Activated naive CD4-positive, alpha-beta T cell treated with anti-CD3 and anti-CD28 coated beads, Interleukin-2, amount 50 U/mL, for 72 hours (primary cell): ENCODE data around the gene TTC7B. TPM values are rescaled to one million over a fixed set of nuclear protein-coding genes. Genes with fewer than 3 reads are reported as not detected.
A peak's percentile ranks its signal among the peaks of the same experiment; 100 is the strongest.

Experiments used
- ATAC-seq, 2 donors: fragments of 150-1000 bp; cut with Tn5 transposase; 2 replicates each; pipeline ENCODE4 v1.10.0; 2021; ENCODE audit warnings: mild to moderate bottlenecking in 2 of 2, moderate library complexity in 2 of 2
- DNase-seq, 2 donors: peaks; one replicate each; pipeline ENCODE4 v3.0.0; 2021 to 2022; ENCODE audit warnings: low spot score in 2 of 2
- H3K27ac Mint-ChIP-seq, 2 donors: one replicate each; pipeline ENCODE4 v1.8.0; 2022; ENCODE audit warnings: mild to moderate bottlenecking in 2 of 2, mixed read lengths in 2 of 2
- H3K36me3 Mint-ChIP-seq, 2 donors: one replicate each; pipeline ENCODE4 v1.8.0; 2022; ENCODE audit warnings: mixed read lengths in 2 of 2
- H3K9me3 Mint-ChIP-seq, 2 donors: one replicate each; pipeline ENCODE4 v1.8.0; 2022; ENCODE audit warnings: mixed read lengths in 2 of 2
- total RNA-seq, 2 donors: library from RNA; stranded (reverse); gene quantifications; one replicate each; pipeline ENCODE4 v1.2.3, GENCODE V29; 2022

The TTC7B gene
- total RNA-seq, 2 donors from 2014 or later: 7.2 to 9.1 TPM

- no peak overlapping the region for H3K27ac Mint-ChIP-seq
- no peaks in the 10 kb centered on the region for H3K36me3 Mint-ChIP-seq
- ATAC-seq (no peak), DNase-seq (no peak)
- no peaks in the 10 kb centered on the region for H3K9me3 Mint-ChIP-seq
Measured at GRCh38 chr14:90742252-90742651, 74.0 kb downstream of the TTC7B start.

GRCh38 chr14:90741682-90741946 is 74.6 kb downstream of the TTC7B start:
- no peaks in the 10 kb centered on the region for H3K36me3 Mint-ChIP-seq
- no peaks in the 10 kb centered on the region for H3K9me3 Mint-ChIP-seq
- H3K27ac Mint-ChIP-seq: no peak overlapping the region
- no peak for ATAC-seq
- no peak for DNase-seq

- no peak overlapping the region for H3K27ac Mint-ChIP-seq
- no peak for ATAC-seq
Measured at GRCh38 chr14:90740946-90741681, 75.1 kb downstream of the TTC7B start.

GRCh38 chr14:90740081-90740480 is 76.1 kb downstream of the TTC7B start:
- DNase-seq: no peak
- H3K36me3 Mint-ChIP-seq: no peaks in the 10 kb centered on the region
- H3K27ac Mint-ChIP-seq: no peak overlapping the region
- H3K9me3 Mint-ChIP-seq: no peaks in the 10 kb centered on the region
- no peak for ATAC-seq

More at GRCh38 chr14:90740946-90741681, 75.1 kb downstream of the TTC7B start:
- Mint-ChIP-seq H3K36me3 (no peaks in the 10 kb centered on the region), H3K9me3 (no peaks in the 10 kb centered on the region)
- DNase-seq: no peak

- H3K9me3 Mint-ChIP-seq: no peaks in the 10 kb centered on the region
- ATAC-seq (no peak), DNase-seq (no peak)
- H3K27ac Mint-ChIP-seq: no peak overlapping the region
- no peaks in the 10 kb centered on the region for H3K36me3 Mint-ChIP-seq
Measured at GRCh38 chr14:90739318-90740068, 76.7 kb downstream of the TTC7B start.

GRCh38 chr14:90733139-90733808 is 83.0 kb downstream of the TTC7B start:
- Mint-ChIP-seq H3K9me3 (no peaks in the 10 kb centered on the region), H3K27ac (no peak overlapping the region), H3K36me3 (no peaks in the 10 kb centered on the region)
- no peak for DNase-seq
- no peak for ATAC-seq

GRCh38 chr14:90732718-90733117 is 83.5 kb downstream of the TTC7B start:
- Mint-ChIP-seq H3K27ac (no peak overlapping the region), H3K36me3 (no peaks in the 10 kb centered on the region), H3K9me3 (no peaks in the 10 kb centered on the region)
- ATAC-seq (no peak), DNase-seq (no peak)

- ATAC-seq (no peak), DNase-seq (no peak)
- Mint-ChIP-seq H3K36me3 (no peaks in the 10 kb centered on the region), H3K27ac (no peak overlapping the region), H3K9me3 (no peaks in the 10 kb centered on the region)
Measured at GRCh38 chr14:90732139-90732538, 84.1 kb downstream of the TTC7B start.

- H3K9me3 Mint-ChIP-seq: no peaks in the 10 kb centered on the region
- DNase-seq (no peak), ATAC-seq (no peak)
- H3K27ac Mint-ChIP-seq: no peak overlapping the region
- H3K36me3 Mint-ChIP-seq: no peaks in the 10 kb centered on the region
Measured at GRCh38 chr14:90731487-90731886, 84.7 kb downstream of the TTC7B start.

- DNase-seq (no peak), ATAC-seq (no peak)
- Mint-ChIP-seq H3K9me3 (no peaks in the 10 kb centered on the region), H3K36me3 (no peaks in the 10 kb centered on the region), H3K27ac (no peak overlapping the region)
Measured at GRCh38 chr14:90730206-90730766, 85.9 kb downstream of the TTC7B start.

GRCh38 chr14:90728951-90729350 is 87.3 kb downstream of the TTC7B start:
- DNase-seq (no peak), ATAC-seq (no peak)
- Mint-ChIP-seq H3K36me3 (no peaks in the 10 kb centered on the region), H3K9me3 (no peaks in the 10 kb centered on the region), H3K27ac (no peak overlapping the region)

GRCh38 chr14:90727082-90727481 is 89.1 kb downstream of the TTC7B start:
- H3K27ac Mint-ChIP-seq: no peak overlapping the region
- no peaks in the 10 kb centered on the region for H3K36me3 Mint-ChIP-seq
- DNase-seq (no peak), ATAC-seq (no peak)
- H3K9me3 Mint-ChIP-seq: no peaks in the 10 kb centered on the region

- Mint-ChIP-seq H3K36me3 (no peaks in the 10 kb centered on the region), H3K9me3 (no peaks in the 10 kb centered on the region)
Measured at GRCh38 chr14:90726656-90727055, 89.6 kb downstream of the TTC7B start.

GRCh38 chr14:90724866-90725265 is 91.4 kb downstream of the TTC7B start:
- no peak overlapping the region for H3K27ac Mint-ChIP-seq
- no peaks in the 10 kb centered on the region for H3K36me3 Mint-ChIP-seq
- no peaks in the 10 kb centered on the region for H3K9me3 Mint-ChIP-seq
- ATAC-seq: no peak
- DNase-seq: no peak

More at GRCh38 chr14:90726656-90727055, 89.6 kb downstream of the TTC7B start:
- no peak overlapping the region for H3K27ac Mint-ChIP-seq
- DNase-seq (no peak), ATAC-seq (no peak)

GRCh38 chr14:90722590-90722989 is 93.6 kb downstream of the TTC7B start:
- Mint-ChIP-seq H3K36me3 (no peaks in the 10 kb centered on the region), H3K9me3 (no peaks in the 10 kb centered on the region), H3K27ac (no peak overlapping the region)
- ATAC-seq (no peak), DNase-seq (no peak)

- H3K27ac Mint-ChIP-seq: no peak overlapping the region
- H3K36me3 Mint-ChIP-seq: no peaks in the 10 kb centered on the region
- ATAC-seq (peak; percentile 47 to 70), DNase-seq (no peak)
- no peaks in the 10 kb centered on the region for H3K9me3 Mint-ChIP-seq
Measured at GRCh38 chr14:90721619-90722305, 94.5 kb downstream of the TTC7B start.

- Mint-ChIP-seq H3K27ac (no peak overlapping the region), H3K9me3 (no peaks in the 10 kb centered on the region), H3K36me3 (no peaks in the 10 kb centered on the region)
- ATAC-seq (no peak), DNase-seq (no peak)
Measured at GRCh38 chr14:90720832-90721231, 95.4 kb downstream of the TTC7B start.
